GM19455 (cell line): ENCODE data around the gene DNAH10.
"Not testable (repeated sequence)": the region's sequence is repeated elsewhere in the genome, so short reads cannot be mapped to it uniquely, and the experiment has no call there.

Experiments used
- ATAC-seq: cut with Tn5 transposase; IDR thresholded peaks from one replicate; pipeline ENCODE4 v1.9.1; 2021; ENCODE audit not compliant: unreplicated experiment

DNAH10 gene

DNA sequence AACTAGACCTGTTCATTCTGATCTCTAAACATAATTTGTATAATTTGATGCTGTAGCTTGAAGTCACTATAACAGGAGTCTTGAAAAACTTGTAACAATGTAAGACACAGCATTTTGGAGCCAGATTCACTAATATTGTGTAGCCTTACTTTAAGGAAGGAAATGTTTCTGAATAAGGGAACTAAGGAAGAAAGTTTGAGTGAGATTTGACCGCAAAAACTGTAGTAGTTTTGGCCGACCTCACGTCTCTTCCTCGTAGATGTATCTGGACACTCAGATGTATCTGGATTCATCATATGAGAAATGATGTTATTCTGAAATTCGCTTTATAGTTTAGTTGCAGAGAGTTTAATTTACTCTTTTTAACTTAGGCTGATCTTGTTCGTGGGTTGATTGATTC is 13.9 kb upstream of the DNAH10 start:
- no peak for ATAC-seq

- no peak for ATAC-seq
These were observed 13.4 kb upstream of the DNAH10 start for GRCh38 chr12:123748661-123749060.

DNA sequence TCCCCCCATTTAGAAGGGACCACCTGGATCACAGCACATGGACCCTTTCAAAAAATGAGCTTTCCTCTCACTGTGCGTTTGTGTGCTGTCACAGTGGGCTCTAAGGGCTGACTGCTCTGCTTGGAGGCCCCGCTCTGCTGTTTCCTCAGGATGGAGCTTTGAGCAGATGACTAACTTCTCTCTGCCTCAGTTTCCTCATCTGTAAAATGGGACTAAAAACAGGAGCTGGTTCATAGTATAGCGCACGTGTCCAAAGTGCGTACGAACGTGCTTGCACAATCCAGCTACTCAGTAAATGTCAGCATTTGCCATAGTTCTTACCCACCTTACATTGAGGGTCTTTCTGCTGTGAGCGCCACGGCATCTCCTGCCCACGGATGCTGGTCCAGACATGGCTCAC is 12.7 kb upstream of the DNAH10 start:
- no peak for ATAC-seq

GRCh38 chr12:123750159-123750656 is 11.9 kb upstream of the DNAH10 start:
- no peak for ATAC-seq

GRCh38 chr12:123752046-123752445 is 10.1 kb upstream of the DNAH10 start:
- ATAC-seq, result no peak

GRCh38 chr12:123754041-123754772 is 7.9 kb upstream of the DNAH10 start:
- no peak for ATAC-seq

- no peak for ATAC-seq
These were observed 4.5 kb upstream of the DNAH10 start for GRCh38 chr12:123757561-123757960.

DNA sequence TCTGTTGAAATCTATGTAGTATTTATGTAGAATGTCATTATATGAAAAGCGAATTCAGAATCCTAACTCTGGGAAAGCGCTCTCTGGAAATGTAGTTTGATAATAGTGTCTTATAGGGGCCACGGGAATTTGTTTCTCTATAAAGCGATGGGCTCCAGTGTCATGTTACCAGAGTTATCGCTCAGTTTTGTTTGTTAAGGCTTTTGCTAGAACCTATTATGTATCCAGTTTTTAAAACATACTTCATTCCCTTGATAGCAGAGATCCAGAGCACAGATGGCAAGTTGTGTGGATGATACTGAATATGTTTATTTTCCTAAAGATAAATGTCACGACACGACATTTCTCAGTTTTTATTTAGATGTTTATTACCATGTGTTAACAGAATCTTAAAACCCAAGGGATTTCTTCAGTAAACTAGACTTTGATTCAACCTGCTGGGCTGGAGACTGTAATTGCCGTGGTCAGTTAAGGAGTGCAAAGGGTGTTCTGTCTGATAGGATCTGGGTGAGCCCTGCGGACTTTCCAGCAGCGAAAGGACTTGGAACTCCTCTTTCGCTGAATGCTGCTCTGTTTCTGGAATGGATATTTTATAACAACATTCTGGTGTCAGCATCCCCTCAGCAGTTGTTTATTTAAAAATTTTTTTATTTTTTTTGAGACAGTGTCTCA is 1.7 kb upstream of the DNAH10 start:
- no peak for ATAC-seq

GRCh38 chr12:123762715-123763052 is 583 bp downstream of the DNAH10 start:
- ATAC-seq, result no peak

DNA sequence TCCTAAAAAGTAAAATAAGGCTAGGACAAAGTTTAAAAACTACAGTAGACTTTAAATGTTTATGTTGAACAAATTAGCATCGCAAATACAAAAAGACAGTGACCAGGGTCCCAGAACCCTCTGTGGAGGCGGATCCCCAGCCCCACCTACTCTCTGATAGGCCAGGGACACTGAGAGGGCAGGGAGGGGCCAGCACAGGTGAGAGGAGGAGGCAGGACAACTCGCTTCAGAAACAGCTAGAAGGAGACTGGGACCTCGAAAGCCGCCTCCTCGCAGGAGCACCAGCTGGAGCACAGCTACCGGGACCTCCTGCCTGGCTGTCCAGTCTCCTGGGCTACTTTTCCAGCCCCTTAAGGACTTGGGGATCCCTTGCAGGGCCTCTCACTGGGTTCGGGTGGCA is 992 bp downstream of the DNAH10 start:
- ATAC-seq, result no peak

DNA sequence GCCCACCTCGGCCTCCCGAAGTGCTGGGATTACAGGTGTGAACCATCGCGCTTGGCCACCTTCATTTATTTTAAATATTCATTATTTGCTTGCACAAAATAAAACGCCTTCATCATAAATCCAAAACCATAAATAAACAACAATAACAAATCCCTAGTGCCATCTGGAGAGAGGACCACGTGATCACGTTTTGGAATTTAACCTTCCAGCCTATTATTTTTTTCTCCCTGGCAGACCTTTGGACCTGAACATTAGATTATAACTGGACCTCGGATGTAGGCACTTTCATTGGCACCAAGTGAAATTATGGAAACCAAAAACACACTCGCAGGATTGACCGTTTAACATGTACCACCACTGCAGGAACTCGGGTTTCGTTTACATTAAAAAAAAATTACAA is 2.0 kb downstream of the DNAH10 start:
- ATAC-seq, result no peak

DNA sequence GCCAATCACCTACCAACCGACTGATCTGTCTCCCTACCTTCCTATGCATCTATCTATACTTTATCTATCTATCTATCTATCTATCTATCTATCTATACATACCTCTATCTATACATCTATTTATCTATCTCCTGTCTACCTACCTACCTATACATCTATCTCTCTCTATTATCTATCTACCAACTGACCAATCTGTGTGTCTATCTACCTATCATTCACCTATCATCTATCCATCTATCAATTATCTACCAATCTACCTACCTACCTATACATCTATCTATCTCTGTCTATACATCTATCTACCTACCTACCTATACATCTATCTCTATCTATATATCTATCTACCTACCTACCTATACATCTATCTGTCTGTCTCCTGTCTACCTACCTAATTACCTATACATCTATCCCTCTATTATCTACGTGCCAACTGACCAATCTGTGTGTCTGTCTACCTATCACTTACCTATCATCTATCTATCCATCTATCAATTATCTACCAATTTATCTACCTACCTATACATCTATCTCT is 3.5 kb downstream of the DNAH10 start:
- ATAC-seq, result no peak

- peak; percentile 82 for ATAC-seq
These were observed 5.5 kb downstream of the DNAH10 start for GRCh38 chr12:123767613-123768012.

DNA sequence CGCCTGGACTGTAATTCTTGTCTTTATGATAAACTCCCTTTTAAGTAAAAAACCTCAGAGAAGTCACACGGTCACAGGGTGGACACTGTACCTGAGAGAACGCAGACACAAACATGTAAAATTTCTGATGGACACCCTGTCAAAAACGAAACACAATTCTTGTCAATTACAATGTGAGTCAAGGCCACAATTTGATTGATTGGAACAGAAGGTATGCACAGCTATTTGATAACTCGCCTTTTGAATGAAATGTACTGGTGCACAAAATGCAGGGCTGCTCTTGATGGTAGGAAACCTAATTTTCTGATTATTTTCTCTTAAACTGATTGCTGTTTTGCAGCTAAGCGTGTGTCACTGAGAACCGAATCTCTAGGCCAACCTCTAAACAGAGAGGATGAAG is 9.2 kb downstream of the DNAH10 start:
- ATAC-seq, result no peak

- ATAC-seq, result no peak
These were observed 10.0 kb downstream of the DNAH10 start for GRCh38 chr12:123772074-123772473.

DNA sequence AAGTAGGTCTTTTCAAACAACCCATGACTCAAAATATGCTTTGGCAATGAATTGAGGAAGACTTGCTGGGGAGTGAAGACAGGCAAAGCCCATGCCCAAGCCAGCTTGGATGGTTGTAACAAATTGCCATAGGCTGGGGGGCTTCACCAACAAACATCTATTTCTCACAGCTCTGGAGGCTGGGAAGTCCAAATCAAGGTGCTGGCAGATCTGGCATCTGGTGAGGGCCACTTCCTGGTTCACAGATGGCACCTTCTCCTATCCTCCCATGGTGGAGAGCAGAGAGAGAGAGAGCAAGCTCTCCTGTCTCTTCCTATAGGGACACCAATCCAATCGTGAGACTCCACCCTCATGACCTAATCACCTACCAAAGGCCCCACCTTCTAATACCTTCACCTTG is 11.3 kb downstream of the DNAH10 start:
- no peak for ATAC-seq

DNA sequence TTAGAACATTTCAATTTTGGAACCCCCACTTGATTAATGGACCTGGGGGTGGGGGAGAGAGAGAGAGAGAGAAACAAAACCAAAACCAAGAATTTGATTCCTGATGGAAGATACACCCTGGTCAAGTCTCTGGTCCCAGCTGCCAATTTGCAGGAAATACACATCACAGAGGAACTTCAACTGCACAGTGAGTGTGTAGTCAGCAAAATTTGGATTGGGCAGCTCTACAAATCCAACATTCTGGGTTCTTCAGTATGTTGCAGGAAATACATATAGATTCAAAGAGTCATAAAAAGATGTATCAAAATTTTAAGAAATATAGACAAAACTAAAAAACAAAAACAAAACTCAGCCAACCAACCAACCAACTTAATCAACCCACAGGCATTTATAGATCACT is 17.4 kb downstream of the DNAH10 start:
- ATAC-seq, result no peak

DNA sequence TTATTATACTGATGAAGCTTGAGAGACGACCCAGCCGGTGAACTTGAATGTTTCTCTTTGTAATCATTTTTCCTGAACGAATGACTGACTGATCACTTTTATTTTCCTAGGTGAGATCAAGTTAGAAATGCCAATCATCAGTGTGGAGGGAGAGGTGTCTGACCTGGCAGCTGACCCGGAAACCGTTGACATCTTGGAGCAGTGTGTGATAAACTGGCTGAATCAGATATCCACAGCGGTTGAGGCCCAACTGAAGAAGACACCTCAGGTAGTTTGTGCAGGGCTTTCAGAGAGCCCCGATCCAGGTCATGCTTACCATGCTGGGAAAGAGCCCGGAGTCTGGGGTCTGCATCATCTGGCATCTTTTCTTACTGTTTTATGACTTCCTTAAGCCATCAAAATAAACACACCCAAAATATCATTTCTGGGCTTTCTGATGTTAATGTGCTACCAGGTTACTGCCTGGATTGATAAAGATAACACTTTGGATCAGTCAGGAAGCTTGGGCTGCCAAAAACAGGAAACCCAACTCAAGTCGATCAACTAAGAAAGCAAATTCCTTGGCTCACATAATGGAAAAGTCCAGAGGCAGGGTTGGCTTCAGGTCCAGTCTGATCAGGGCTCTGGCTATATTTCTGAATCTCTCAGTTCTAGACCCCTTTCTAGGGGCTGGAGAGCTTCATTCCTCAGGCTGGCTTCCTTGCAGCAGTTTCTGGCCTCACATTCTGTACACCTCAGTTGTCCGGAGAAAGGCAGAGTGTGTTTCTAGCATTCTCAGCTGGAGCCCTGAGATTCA is 21.1 kb downstream of the DNAH10 start:
- ATAC-seq, result no peak

- no peak for ATAC-seq
These were observed 25.4 kb downstream of the DNAH10 start for GRCh38 chr12:123787466-123787865.

DNA sequence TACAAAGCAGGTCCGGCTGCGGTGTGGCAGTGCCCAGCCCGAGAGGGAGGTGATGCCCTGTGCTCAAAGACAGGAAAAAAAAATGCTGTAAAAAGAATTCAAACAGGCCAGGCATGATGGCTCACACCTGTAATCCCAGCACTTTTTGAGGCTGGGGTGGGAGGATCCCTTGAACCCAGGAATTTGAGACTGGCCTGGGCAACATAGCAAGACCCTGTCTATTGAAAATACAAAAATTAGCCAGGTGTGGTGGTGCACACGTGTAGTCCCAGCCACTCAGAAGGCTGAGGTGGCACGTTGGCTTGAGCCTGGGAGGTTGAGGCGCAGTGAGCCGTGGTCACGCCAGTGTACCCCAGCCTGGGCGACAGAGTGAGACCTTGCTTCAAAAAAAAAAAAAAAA is 26.4 kb downstream of the DNAH10 start:
- ATAC-seq, result no peak

DNA sequence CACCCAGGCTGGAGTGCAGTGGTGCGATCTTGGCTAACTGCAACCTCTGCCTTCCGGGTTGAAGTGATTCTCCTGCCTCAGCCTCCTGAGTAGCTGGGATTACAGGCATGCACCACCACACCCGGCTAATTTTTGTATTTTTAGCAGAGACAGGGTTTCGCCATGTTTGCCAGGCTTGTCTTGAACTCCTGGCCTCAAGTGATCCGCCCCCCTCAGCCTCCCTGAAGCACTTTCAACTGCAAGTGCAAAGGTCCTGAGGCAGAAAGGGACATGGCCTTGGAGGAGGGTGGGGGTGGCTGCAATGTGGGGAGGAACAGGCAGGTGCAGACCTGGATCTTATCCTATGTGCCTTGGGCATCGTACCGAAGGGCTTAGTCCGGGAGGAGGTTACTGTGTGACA is 27.3 kb downstream of the DNAH10 start:
- not testable (repeated sequence) for ATAC-seq
